IPS-11a (cell line): Measurements from ENCODE around the gene KIF26B.

ENCODE experiments used
- H3K4me3 ChIP-seq: one replicate; pipeline ENCODE4 v1.5.1; 2013; ENCODE audit warnings: low read depth, low read length, control low read depth

The KIF26B gene

GRCh38 chr1:245583081-245583480 is 428.3 kb downstream of the KIF26B start:
- no peak overlapping the region for H3K4me3 ChIP-seq

GRCh38 chr1:245583575-245584330 is 429.0 kb downstream of the KIF26B start:
- no peak overlapping the region for H3K4me3 ChIP-seq

GRCh38 chr1:245585252-245585959 is 430.6 kb downstream of the KIF26B start:
- H3K4me3 ChIP-seq: no peak overlapping the region

- H3K4me3 ChIP-seq: no peak overlapping the region
These were observed 432.8 kb downstream of the KIF26B start for GRCh38 chr1:245587435-245588115.

GRCh38 chr1:245588116-245588639 is 433.4 kb downstream of the KIF26B start:
- no peak overlapping the region for H3K4me3 ChIP-seq

GRCh38 chr1:245589316-245589715 is 434.5 kb downstream of the KIF26B start:
- H3K4me3 ChIP-seq: no peak overlapping the region

- H3K4me3 ChIP-seq: no peak overlapping the region
These were observed 435.1 kb downstream of the KIF26B start for GRCh38 chr1:245589906-245590305.

- H3K4me3 ChIP-seq: no peak overlapping the region
These were observed 435.9 kb downstream of the KIF26B start for GRCh38 chr1:245590726-245591125.

- H3K4me3 ChIP-seq: no peak overlapping the region
These were observed 436.8 kb downstream of the KIF26B start for GRCh38 chr1:245591346-245592188.

- H3K4me3 ChIP-seq: no peak overlapping the region
These were observed 437.3 kb downstream of the KIF26B start for GRCh38 chr1:245592189-245592460.

- no peak overlapping the region for H3K4me3 ChIP-seq
These were observed 443.9 kb downstream of the KIF26B start for GRCh38 chr1:245598524-245599305.

GRCh38 chr1:245599371-245600174 is 444.8 kb downstream of the KIF26B start:
- H3K4me3 ChIP-seq: no peak overlapping the region

- H3K4me3 ChIP-seq: no peak overlapping the region
These were observed 445.9 kb downstream of the KIF26B start for GRCh38 chr1:245600658-245601057.

- no peak overlapping the region for H3K4me3 ChIP-seq
These were observed 448.6 kb downstream of the KIF26B start for GRCh38 chr1:245603311-245603865.

- no peak overlapping the region for H3K4me3 ChIP-seq
These were observed 450.2 kb downstream of the KIF26B start for GRCh38 chr1:245604979-245605378.

- H3K4me3 ChIP-seq: no peak overlapping the region
These were observed 450.8 kb downstream of the KIF26B start for GRCh38 chr1:245605480-245606156.

- no peak overlapping the region for H3K4me3 ChIP-seq
These were observed 451.5 kb downstream of the KIF26B start for GRCh38 chr1:245606157-245606725.

- no peak overlapping the region for H3K4me3 ChIP-seq
These were observed 453.5 kb downstream of the KIF26B start for GRCh38 chr1:245608271-245608670.
